HepG2 (cell line): Measurements from ENCODE around the gene HDAC5. TPM values are rescaled to one million over a fixed set of nuclear protein-coding genes. Genes with fewer than 3 reads are reported as not detected.

Experiments
- CBFB ChIP-seq: sonication (generic); formaldehyde crosslinking; IDR thresholded peaks from 2 replicates; pipeline ENCODE4 v1.4.0; 2020; ENCODE audit warnings: missing genetic modification reagents
- EHMT2 ChIP-seq: fragments of 200-600 bp; sonication (generic); IDR thresholded peaks from 2 replicates; pipeline ENCODE4 v1.7.0; 2017; ENCODE audit warnings: antibody characterized with exemption, low read depth, low read length, borderline replicate concordance
- FOSL2 ChIP-seq: sonication (generic); formaldehyde crosslinking; IDR thresholded peaks from 2 replicates; pipeline ENCODE4 v1.4.0; 2020; ENCODE audit warnings: missing genetic modification reagents
- HNRNPL ChIP-seq: fragments of 200-400 bp; formaldehyde crosslinking; IDR thresholded peaks from 2 replicates; pipeline ENCODE4 v1.6.1; 2017; ENCODE audit warnings: mild to moderate bottlenecking, low read depth, low read length
- KDM2A ChIP-seq: sonication (generic); formaldehyde crosslinking; IDR thresholded peaks from 2 replicates; pipeline ENCODE4 v1.4.0; 2020; ENCODE audit warnings: low read depth, missing genetic modification reagents, borderline replicate concordance
- KDM4B ChIP-seq: sonication (generic); formaldehyde crosslinking; IDR thresholded peaks from 2 replicates; pipeline ENCODE4 v1.4.0; 2020; ENCODE audit warnings: missing genetic modification reagents
- MAZ ChIP-seq, 2 experiments: sonication (generic) in 1 of 2; formaldehyde crosslinking in 1 of 2; IDR thresholded peaks; 2 replicates each; pipeline versions ENCODE4 v1.5.0 to v1.6.1; 2012 to 2020; ENCODE audit warnings: low read depth in 2 of 2, mild to moderate bottlenecking in 2 of 2, borderline replicate concordance in 1 of 2, improper control_type of control experiment in 1 of 2, low read length in 1 of 2, missing genetic modification reagents in 1 of 2, moderate library complexity in 1 of 2
- PHF8 ChIP-seq: sonication (generic); formaldehyde crosslinking; IDR thresholded peaks from 2 replicates; pipeline ENCODE4 v1.5.0; 2020; ENCODE audit warnings: missing genetic modification reagents
- REL ChIP-seq: sonication (generic); formaldehyde crosslinking; conservative IDR thresholded peaks from 2 replicates; pipeline ENCODE4 v1.8.0; 2022; ENCODE audit warnings: mild to moderate bottlenecking, missing genetic modification reagents, moderate library complexity
- SAP130 ChIP-seq: IDR thresholded peaks from 2 replicates; pipeline ENCODE4 v1.6.1; 2016; ENCODE audit warnings: low read depth
- STAG1 ChIP-seq: sonication (generic); formaldehyde crosslinking; IDR thresholded peaks from 2 replicates; pipeline ENCODE4 v1.4.0; 2020; ENCODE audit warnings: missing genetic modification reagents
- YY1 ChIP-seq: IDR thresholded peaks from 2 replicates; pipeline ENCODE4 v1.6.1; 2011; ENCODE audit warnings: low read length, low read depth, moderate library complexity, mild to moderate bottlenecking; ENCODE audit not compliant: insufficient read depth, insufficient replicate concordance
- ZBTB7B ChIP-seq: sonication (generic); formaldehyde crosslinking; IDR thresholded peaks from 2 replicates; pipeline ENCODE4 v1.4.0; 2020; ENCODE audit warnings: missing genetic modification reagents
- ZNF264 ChIP-seq: sonication (generic); formaldehyde crosslinking; IDR thresholded peaks from 2 replicates; pipeline ENCODE4 v1.4.0; 2020; ENCODE audit warnings: missing genetic modification reagents
- ZNF343 ChIP-seq: sonication (generic); formaldehyde crosslinking; IDR thresholded peaks from 2 replicates; pipeline ENCODE4 v1.4.0; 2020; ENCODE audit warnings: mild to moderate bottlenecking, missing genetic modification reagents
- ZNF747 ChIP-seq: sonication (generic); formaldehyde crosslinking; IDR thresholded peaks from 2 replicates; pipeline ENCODE4 v1.8.1; 2023; ENCODE audit warnings: missing genetic modification reagents, mild to moderate bottlenecking, borderline replicate concordance
- ZNF766 ChIP-seq: sonication (generic); formaldehyde crosslinking; IDR thresholded peaks from 2 replicates; pipeline ENCODE4 v1.5.0; 2020; ENCODE audit warnings: missing genetic modification reagents, borderline replicate concordance
- ZNF773 ChIP-seq: sonication (generic); formaldehyde crosslinking; IDR thresholded peaks from 2 replicates; pipeline ENCODE4 v1.4.0; 2020; ENCODE audit warnings: missing genetic modification reagents, borderline replicate concordance
- polyA plus RNA-seq, 8 experiments: library from polyadenylated mRNA; depleted of rRNA in 3 of 8; stranded (reverse) in 7 of 8; unstranded in 1 of 8; fragments of >200 nt; fragmentation: Illumina TruSeq in 4 of 8; extraction: Trizol in 4 of 8; gene quantifications; 2 replicates each; pipeline versions ENCODE4 v1.2.1 to v1.2.3, GENCODE V29; 2011 to 2016; ENCODE audit warnings: low read depth in 4 of 8, missing spikeins in 1 of 8, mixed read lengths in 1 of 8; ENCODE audit not compliant: insufficient read depth in 1 of 8
- total RNA-seq, 5 experiments: library from RNA; depleted of rRNA; stranded (reverse); fragments of >200 nt; fragmentation: Illumina TruSeq; extraction: Trizol; gene quantifications; 2 replicates each; pipeline ENCODE4 v1.2.3, GENCODE V29; 2016; ENCODE audit warnings: low read depth in 1 of 5
- TF ChIP-seq, protein P1 (sequence below): sonication (generic); formaldehyde crosslinking; IDR thresholded peaks from 2 replicates; pipeline ENCODE4 v1.4.0; 2020; ENCODE audit warnings: missing genetic modification reagents
- TF ChIP-seq, protein P2 (sequence below): sonication (generic); formaldehyde crosslinking; IDR thresholded peaks from 2 replicates; pipeline ENCODE4 v1.4.0; 2020; ENCODE audit warnings: missing genetic modification reagents, borderline replicate concordance
- TF ChIP-seq, protein P3 (sequence below): sonication (generic); formaldehyde crosslinking; IDR thresholded peaks from 2 replicates; pipeline ENCODE4 v1.4.0; 2020; ENCODE audit warnings: missing genetic modification reagents
- TF ChIP-seq, protein P4 (sequence below): sonication (generic); formaldehyde crosslinking; IDR thresholded peaks from 2 replicates; pipeline ENCODE4 v1.8.1; 2022; ENCODE audit warnings: low read depth, mild to moderate bottlenecking, missing genetic modification reagents
- TF ChIP-seq, protein P5 (sequence below): sonication (generic); IDR thresholded peaks from 2 replicates; pipeline ENCODE4 v1.6.1; 2016; ENCODE audit warnings: low read depth, borderline replicate concordance

The HDAC5 gene
- total and polyA plus RNA-seq, 2 of the 13 experiments (the other 11 are each of a cell fraction or from before 2014, with no cell fraction given): 46.4 to 85.4 TPM

DNA sequence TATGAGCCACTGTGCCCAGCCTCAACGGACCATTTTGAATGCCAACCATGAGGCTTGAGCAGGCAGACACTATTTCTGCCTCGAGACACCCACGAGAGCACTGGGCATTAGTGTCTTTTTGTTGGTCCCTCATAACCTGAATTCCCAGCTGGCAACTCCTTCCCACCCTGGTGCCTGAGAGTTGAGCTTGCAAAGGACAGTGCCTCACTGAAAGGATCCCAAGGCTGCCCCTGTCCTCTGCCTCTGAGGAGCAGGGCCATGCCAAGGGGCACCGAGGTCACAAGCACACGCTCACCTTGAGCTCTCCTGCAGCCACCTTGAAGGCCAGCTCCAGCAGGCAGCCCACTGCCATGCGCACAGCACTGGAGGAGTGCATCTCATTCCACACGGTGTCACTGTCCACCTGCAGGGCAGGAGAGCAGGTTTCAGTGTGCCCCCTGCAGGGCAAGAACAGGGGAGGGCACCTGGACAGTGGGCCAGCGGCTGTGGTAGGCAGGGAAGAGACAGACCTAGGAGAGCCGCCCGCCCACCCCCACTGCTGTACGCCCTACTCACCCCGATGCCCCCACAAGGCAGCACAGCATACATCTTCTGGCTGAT, 40.1 kb downstream of the HDAC5 start (continued):
- TF ChIP-seq, protein P1, sequence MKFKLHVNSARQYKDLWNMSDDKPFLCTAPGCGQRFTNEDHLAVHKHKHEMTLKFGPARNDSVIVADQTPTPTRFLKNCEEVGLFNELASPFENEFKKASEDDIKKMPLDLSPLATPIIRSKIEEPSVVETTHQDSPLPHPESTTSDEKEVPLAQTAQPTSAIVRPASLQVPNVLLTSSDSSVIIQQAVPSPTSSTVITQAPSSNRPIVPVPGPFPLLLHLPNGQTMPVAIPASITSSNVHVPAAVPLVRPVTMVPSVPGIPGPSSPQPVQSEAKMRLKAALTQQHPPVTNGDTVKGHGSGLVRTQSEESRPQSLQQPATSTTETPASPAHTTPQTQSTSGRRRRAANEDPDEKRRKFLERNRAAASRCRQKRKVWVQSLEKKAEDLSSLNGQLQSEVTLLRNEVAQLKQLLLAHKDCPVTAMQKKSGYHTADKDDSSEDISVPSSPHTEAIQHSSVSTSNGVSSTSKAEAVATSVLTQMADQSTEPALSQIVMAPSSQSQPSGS: 0 out of 2 replicates have a peak, but pooled peaks have one; percentile 58
- TF ChIP-seq ZNF343 (CRISPR knock-in tag): no peak
- peak; percentile 71 for TF ChIP-seq FOSL2 (CRISPR knock-in tag)
- no peak; the same call in 1 of the 2 replicates for TF ChIP-seq REL (CRISPR knock-in tag)
- peak; percentile 68; the same call in 1 of the 2 replicates for TF ChIP-seq ZBTB7B (CRISPR knock-in tag)
- TF ChIP-seq, protein P2, sequence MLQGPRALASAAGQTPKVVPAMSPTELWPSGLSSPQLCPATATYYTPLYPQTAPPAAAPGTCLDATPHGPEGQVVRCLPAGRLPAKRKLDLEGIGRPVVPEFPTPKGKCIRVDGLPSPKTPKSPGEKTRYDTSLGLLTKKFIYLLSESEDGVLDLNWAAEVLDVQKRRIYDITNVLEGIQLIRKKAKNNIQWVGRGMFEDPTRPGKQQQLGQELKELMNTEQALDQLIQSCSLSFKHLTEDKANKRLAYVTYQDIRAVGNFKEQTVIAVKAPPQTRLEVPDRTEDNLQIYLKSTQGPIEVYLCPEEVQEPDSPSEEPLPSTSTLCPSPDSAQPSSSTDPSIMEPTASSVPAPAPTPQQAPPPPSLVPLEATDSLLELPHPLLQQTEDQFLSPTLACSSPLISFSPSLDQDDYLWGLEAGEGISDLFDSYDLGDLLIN (CRISPR knock-in tag): no peak
- no peak for TF ChIP-seq ZNF264 (CRISPR knock-in tag)
- TF ChIP-seq, protein P3, sequence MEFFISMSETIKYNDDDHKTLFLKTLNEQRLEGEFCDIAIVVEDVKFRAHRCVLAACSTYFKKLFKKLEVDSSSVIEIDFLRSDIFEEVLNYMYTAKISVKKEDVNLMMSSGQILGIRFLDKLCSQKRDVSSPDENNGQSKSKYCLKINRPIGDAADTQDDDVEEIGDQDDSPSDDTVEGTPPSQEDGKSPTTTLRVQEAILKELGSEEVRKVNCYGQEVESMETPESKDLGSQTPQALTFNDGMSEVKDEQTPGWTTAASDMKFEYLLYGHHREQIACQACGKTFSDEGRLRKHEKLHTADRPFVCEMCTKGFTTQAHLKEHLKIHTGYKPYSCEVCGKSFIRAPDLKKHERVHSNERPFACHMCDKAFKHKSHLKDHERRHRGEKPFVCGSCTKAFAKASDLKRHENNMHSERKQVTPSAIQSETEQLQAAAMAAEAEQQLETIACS (CRISPR knock-in tag): no peak
- no peak for TF ChIP-seq ZNF747 (CRISPR knock-in tag)
- TF ChIP-seq ZNF766: no peak
- peak; percentile 98 for TF ChIP-seq STAG1 (CRISPR knock-in tag)
- TF ChIP-seq, protein P4, sequence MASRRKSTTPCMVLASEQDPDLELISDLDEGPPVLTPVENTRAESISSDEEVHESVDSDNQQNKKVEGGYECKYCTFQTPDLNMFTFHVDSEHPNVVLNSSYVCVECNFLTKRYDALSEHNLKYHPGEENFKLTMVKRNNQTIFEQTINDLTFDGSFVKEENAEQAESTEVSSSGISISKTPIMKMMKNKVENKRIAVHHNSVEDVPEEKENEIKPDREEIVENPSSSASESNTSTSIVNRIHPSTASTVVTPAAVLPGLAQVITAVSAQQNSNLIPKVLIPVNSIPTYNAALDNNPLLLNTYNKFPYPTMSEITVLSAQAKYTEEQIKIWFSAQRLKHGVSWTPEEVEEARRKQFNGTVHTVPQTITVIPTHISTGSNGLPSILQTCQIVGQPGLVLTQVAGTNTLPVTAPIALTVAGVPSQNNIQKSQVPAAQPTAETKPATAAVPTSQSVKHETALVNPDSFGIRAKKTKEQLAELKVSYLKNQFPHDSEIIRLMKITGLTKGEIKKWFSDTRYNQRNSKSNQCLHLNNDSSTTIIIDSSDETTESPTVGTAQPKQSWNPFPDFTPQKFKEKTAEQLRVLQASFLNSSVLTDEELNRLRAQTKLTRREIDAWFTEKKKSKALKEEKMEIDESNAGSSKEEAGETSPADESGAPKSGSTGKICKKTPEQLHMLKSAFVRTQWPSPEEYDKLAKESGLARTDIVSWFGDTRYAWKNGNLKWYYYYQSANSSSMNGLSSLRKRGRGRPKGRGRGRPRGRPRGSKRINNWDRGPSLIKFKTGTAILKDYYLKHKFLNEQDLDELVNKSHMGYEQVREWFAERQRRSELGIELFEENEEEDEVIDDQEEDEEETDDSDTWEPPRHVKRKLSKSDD (CRISPR knock-in tag): no peak
- peak; percentile 60; the same call in 1 of the 2 replicates for TF ChIP-seq MAZ (IDR thresholded peaks at IDR 0.05; ENCODE audit: borderline replicate concordance, low read depth, low read length)
- TF ChIP-seq MAZ (CRISPR knock-in tag; IDR thresholded peaks at IDR 0.05; ENCODE audit: low read depth): no peak
- peak; percentile 48 for TF ChIP-seq YY1
- 0 out of 2 replicates have a peak, but pooled peaks have one; percentile 51 for TF ChIP-seq CBFB (CRISPR knock-in tag)
- 0 out of 2 replicates have a peak, but pooled peaks have one; percentile 66 for TF ChIP-seq KDM4B
- TF ChIP-seq, protein P5, sequence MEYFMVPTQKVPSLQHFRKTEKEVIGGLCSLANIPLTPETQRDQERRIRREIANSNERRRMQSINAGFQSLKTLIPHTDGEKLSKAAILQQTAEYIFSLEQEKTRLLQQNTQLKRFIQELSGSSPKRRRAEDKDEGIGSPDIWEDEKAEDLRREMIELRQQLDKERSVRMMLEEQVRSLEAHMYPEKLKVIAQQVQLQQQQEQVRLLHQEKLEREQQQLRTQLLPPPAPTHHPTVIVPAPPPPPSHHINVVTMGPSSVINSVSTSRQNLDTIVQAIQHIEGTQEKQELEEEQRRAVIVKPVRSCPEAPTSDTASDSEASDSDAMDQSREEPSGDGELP: no peak
- no peak for TF ChIP-seq EHMT2
- peak; percentile 63 for TF ChIP-seq SAP130 (CRISPR knock-in tag)
- TF ChIP-seq ZNF773 (CRISPR knock-in tag): no peak
- TF ChIP-seq HNRNPL: peak; percentile 95
- peak; percentile 69 for TF ChIP-seq KDM2A (CRISPR knock-in tag)
- TF ChIP-seq PHF8 (CRISPR knock-in tag): peak; percentile 47; the same call in 1 of the 2 replicates
